Large intestine (tissue), 3 donors: ENCODE measurements around the gene MEIOSIN. TPM values are rescaled to one million over a fixed set of nuclear protein-coding genes. Genes with fewer than 3 reads are reported as not detected.

ENCODE experiments used
- DNase-seq, 2 donors: peaks; one replicate each; pipeline versions ENCODE4 v3.0.0 to v3.0.0-alpha.2; 2013
- H3K27ac ChIP-seq: one replicate; pipeline ENCODE4 v1.5.1; 2013; ENCODE audit warnings: low read length
- H3K27me3 ChIP-seq: 2 replicates; pipeline ENCODE4 v1.6.1; 2013; ENCODE audit warnings: low read length; ENCODE audit not compliant: control insufficient read depth, insufficient read depth
- H3K36me3 ChIP-seq: 2 replicates; pipeline ENCODE4 v1.6.1; 2013; ENCODE audit warnings: low read length; ENCODE audit not compliant: control insufficient read depth, insufficient read depth
- H3K4me1 ChIP-seq: one replicate; pipeline ENCODE4 v1.6.1; 2013; ENCODE audit warnings: low read length; ENCODE audit not compliant: control insufficient read depth, insufficient read depth
- H3K4me3 ChIP-seq: one replicate; pipeline ENCODE4 v1.5.1; 2013; ENCODE audit warnings: low read length
- H3K9me3 ChIP-seq: one replicate; pipeline ENCODE4 v1.6.1; 2013; ENCODE audit warnings: mild to moderate bottlenecking, low read depth, low read length, moderate library complexity; ENCODE audit not compliant: control insufficient read depth
- WGBS: methylation state at CpG from one replicate; pipeline ENCODE4 v1.1.5; 2013; ENCODE audit warnings: low lambda C conversion rate; ENCODE audit not compliant: insufficient coverage; 5-methylcytosine and 5-hydroxymethylcytosine counted together
- polyA plus RNA-seq: library from polyadenylated mRNA; unstranded; fragments of 120-200 nt; gene quantifications from one replicate; pipeline ENCODE4 v1.2.1, GENCODE V29; 2013

MEIOSIN gene
- polyA plus RNA-seq, 1 donor = not detected

DNA sequence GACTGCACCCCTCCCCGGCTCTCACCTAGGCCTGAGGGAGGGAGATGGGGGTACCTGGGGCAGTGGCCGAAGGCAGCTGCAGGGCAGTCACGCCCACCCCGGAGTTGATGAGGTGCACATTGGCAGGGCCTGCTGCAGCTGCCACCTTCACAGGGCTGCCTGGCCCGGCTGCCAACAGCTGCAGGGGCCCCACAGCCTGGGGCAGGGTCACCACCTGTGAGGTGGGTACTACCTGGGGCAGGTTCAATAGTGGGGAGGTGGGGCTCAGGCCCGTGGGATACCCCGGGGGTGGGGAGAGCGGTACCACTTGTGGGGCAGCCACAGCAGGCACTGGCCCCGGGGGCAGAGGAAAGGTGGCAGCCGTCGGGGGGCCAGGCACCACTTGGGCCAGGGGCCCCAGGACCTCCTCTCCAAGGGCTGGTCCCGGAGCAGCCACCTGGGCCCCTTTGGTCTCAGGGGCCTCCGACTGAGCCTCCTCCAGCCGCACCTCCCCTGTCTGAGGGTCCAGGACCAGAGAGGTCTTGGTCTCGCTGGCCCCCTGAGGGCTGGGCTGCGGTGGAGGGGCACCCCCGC is 33.1 kb downstream of the MEIOSIN start:
- H3K4me3 ChIP-seq = peak overlapping the region; percentile 67
- H3K27me3 ChIP-seq = peaks cover 11% of the 10 kb centered on the region
- peak overlapping the region; percentile 60 for H3K27ac ChIP-seq
- H3K4me1 ChIP-seq = peaks cover 40% of the 10 kb centered on the region
- H3K36me3 ChIP-seq = peaks cover 4% of the 10 kb centered on the region
- peaks cover 6% of the 10 kb centered on the region for H3K9me3 ChIP-seq
- DNase-seq = no peak
- no CpG with 5 or more reads among the region's 17 CpGs for WGBS

- Histone ChIP-seq H3K4me3 (peak overlapping the region; percentile 67), H3K9me3 (peaks cover 9% of the 10 kb centered on the region), H3K36me3 (peaks cover 4% of the 10 kb centered on the region), H3K27me3 (peaks cover 11% of the 10 kb centered on the region), H3K27ac (peak overlapping the region; percentile 60), H3K4me1 (peaks cover 45% of the 10 kb centered on the region)
- no CpG with 5 or more reads among the region's 24 CpGs for WGBS
- DNase-seq = peak in 1 of 2 donors; percentile 23
Observed at GRCh38 chr19:45766869-45767346, 33.7 kb downstream of the MEIOSIN start.

GRCh38 chr19:45767410-45767880 is 34.2 kb downstream of the MEIOSIN start:
- peak in 1 of 2 donors; percentile 72 for DNase-seq
- Histone ChIP-seq H3K27ac (peak overlapping the region; percentile 71), H3K9me3 (peaks cover 9% of the 10 kb centered on the region), H3K27me3 (peaks cover 11% of the 10 kb centered on the region), H3K4me1 (peaks cover 49% of the 10 kb centered on the region), H3K4me3 (peak overlapping the region; percentile 67), H3K36me3 (peaks cover 8% of the 10 kb centered on the region)
- no CpG with 5 or more reads among the region's 31 CpGs for WGBS

DNA sequence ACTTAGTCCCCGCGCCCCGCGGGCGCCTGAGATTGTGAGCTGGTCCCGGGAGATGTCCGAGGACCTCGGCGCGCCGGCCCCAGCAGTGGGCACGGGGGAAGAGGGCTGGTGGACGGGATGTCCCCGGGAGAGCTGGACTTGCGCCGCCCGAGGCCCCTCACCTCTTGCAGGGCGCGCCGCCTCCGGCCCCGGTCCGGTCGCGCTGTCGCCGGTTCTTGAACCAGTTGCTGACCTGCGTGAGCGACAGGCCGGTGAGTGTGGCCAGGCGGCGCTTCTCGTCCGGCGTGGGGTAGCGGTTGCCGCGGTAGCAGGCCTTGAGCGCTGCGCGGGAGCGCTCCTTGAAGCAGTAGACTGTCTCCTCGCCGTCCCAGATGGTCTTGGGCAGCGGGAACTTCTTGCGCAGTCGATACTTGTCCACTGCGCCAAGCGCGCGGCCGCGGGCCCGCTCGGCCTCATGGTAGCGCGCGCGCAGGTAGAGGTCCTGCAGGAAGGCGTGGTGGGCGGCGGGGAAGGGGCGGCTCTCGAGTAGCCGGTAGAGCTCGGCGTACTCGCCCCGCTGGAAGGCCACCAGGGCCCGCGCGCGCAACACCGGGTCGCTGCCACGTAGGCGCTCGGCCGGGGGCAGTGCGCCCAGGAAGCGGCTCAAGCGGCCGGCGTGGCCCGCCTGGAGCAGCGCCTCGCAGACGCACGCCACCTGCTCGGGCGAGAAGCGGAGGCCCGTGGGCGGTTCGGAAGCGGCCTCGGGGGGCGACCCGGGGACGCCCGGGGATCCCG is 34.8 kb downstream of the MEIOSIN start:
- Histone ChIP-seq H3K4me1 (peaks cover 55% of the 10 kb centered on the region), H3K27ac (peak overlapping the region; percentile 71), H3K4me3 (peak overlapping the region; percentile 67), H3K27me3 (peaks cover 9% of the 10 kb centered on the region), H3K9me3 (peaks cover 9% of the 10 kb centered on the region), H3K36me3 (peaks cover 11% of the 10 kb centered on the region)
- no CpG with 5 or more reads among the region's 102 CpGs for WGBS
- peak in 1 of 2 donors; percentile 75 for DNase-seq

DNA sequence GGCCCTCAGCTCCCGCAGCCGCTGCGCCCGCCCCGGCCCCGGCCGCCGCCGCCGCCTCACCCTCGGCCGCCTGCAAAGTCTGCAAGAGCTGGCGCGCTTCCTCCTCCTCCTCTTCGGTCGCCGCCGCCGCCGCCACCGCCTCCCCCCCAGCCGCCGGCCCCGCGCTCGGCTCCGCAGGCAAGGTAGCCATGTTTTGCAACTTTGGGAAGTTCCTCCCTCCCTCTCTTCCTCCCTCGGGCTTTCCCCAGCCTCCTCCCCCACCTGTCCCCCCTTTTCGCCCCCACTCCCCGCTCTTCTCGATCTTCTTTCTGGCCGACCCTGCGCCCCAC is 35.4 kb downstream of the MEIOSIN start:
- no peak for DNase-seq
- Histone ChIP-seq H3K27ac (peak overlapping the region; percentile 96), H3K4me1 (peaks cover 58% of the 10 kb centered on the region), H3K36me3 (peaks cover 11% of the 10 kb centered on the region), H3K27me3 (peaks cover 8% of the 10 kb centered on the region), H3K4me3 (peak overlapping the region; percentile 86), H3K9me3 (peaks cover 9% of the 10 kb centered on the region)
- WGBS = no CpG with 5 or more reads among the region's 33 CpGs

- Histone ChIP-seq H3K27ac (peak within 1 kb of the TSS; percentile 98), H3K9me3 (peaks cover 9% of the 10 kb centered on the region), H3K4me1 (peaks cover 55% of the 10 kb centered on the region), H3K36me3 (peaks cover 11% of the 10 kb centered on the region), H3K4me3 (peak within 1 kb of the TSS; percentile 86), H3K27me3 (peaks cover 3% of the 10 kb centered on the region)
- peak; percentile 98 to 99 for DNase-seq
- WGBS = 0% methylated on average over 2 of the region's 70 CpGs
Observed at GRCh38 chr19:45768984-45769782, 35.9 kb downstream of the MEIOSIN start, which contains the start of gene SIX5. Gene SIX5 (minus strand): TSS chr19:45769252. CDS start chr19:45768844, 408 bp downstream.

DNA sequence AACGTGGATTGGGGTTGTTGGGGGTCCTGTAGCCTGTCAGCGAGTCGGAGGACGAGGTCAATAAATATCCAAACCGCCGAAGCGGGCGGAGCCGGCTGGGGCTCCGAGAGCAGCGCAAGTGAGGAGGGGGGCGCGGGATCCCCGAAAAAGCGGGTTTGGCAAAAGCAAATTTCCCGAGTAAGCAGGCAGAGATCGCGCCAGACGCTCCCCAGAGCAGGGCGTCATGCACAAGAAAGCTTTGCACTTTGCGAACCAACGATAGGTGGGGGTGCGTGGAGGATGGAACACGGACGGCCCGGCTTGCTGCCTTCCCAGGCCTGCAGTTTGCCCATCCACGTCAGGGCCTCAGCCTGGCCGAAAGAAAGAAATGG is 36.6 kb downstream of the MEIOSIN start:
- no peaks in the 10 kb centered on the region for H3K27me3 ChIP-seq
- peak overlapping the region; percentile 68 for H3K4me3 ChIP-seq
- H3K4me1 ChIP-seq = peaks cover 55% of the 10 kb centered on the region
- WGBS = no CpG with 5 or more reads among the region's 28 CpGs
- peak overlapping the region; percentile 98 for H3K27ac ChIP-seq
- peaks cover 9% of the 10 kb centered on the region for H3K9me3 ChIP-seq
- DNase-seq = peak in 1 of 2 donors; percentile 76
- H3K36me3 ChIP-seq = peaks cover 11% of the 10 kb centered on the region

DNA sequence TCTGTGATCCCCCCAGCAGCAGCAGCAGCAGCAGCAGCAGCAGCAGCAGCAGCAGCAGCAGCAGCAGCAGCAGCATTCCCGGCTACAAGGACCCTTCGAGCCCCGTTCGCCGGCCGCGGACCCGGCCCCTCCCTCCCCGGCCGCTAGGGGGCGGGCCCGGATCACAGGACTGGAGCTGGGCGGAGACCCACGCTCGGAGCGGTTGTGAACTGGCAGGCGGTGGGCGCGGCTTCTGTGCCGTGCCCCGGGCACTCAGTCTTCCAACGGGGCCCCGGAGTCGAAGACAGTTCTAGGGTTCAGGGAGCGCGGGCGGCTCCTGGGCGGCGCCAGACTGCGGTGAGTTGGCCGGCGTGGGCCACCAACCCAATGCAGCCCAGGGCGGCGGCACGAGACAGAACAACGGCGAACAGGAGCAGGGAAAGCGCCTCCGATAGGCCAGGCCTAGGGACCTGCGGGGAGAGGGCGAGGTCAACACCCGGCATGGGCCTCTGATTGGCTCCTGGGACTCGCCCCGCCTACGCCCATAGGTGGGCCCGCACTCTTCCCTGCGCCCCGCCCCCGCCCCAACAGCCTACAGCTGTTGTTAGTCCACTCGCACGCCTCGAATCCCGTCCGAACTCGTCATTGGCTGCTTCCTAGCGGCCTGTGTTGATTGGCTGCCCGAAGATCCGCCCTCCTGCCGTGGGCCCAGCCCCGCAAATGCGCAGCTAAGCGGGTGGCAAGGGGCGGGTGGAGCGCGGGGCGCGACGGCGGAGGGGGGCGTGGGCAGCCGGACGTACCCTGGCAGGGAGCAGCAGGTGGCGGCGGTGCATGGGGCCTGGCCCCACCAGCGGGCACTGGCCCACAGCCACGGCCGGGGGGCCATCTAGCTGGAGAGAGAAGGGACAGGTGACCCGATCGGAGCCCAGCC is 37.2 kb downstream of the MEIOSIN start:
- DNase-seq = peak; percentile 97 to 99
- peak overlapping the region; percentile 68 for H3K4me3 ChIP-seq
- H3K36me3 ChIP-seq = peaks cover 6% of the 10 kb centered on the region
- no peaks in the 10 kb centered on the region for H3K27me3 ChIP-seq
- peaks cover 59% of the 10 kb centered on the region for H3K4me1 ChIP-seq
- H3K9me3 ChIP-seq = peaks cover 9% of the 10 kb centered on the region
- H3K27ac ChIP-seq = peak overlapping the region; percentile 98
- WGBS = no CpG with 5 or more reads among the region's 79 CpGs

DNA sequence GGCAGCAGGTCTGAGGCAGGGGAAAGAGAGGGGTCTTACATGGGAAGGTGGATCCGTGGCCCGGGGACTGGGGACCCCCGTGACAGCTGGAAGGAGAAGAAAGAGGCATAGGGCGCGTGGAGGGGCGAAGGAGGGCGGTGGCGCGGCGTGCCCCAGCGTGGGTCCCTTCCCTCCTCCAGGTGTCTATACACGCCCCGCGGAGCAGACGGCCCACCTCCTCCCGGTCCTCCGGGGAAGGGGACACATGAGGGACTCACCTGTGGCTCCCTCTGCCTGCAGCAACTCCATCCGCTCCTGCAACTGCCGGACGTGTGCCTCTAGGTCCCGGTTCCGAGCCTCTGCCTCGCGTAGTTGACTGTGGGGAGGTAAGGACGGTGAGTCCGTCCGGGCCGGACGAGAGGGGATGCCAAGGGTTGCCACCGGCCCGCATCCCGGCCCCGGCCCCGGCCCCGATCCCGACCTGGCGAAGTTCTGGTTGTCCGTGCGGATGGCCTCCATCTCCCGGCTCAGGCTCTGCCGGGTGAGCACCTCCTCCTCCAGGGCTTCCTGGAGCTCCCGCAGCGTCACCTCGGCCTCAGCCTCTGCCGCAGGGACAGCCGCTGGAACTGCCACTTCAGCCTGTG is 38.2 kb downstream of the MEIOSIN start:
- WGBS = no CpG with 5 or more reads among the region's 46 CpGs
- Histone ChIP-seq H3K4me3 (peak overlapping the region; percentile 40), H3K27ac (peak overlapping the region; percentile 98), H3K4me1 (peaks cover 51% of the 10 kb centered on the region), H3K27me3 (no peaks in the 10 kb centered on the region), H3K9me3 (peaks cover 9% of the 10 kb centered on the region), H3K36me3 (peaks cover 6% of the 10 kb centered on the region)
- peak in 1 of 2 donors; percentile 18 for DNase-seq
